G401.6 (cell line): ENCODE results near the gene WASHC4.
A peak's percentile ranks its signal among the peaks of the same experiment; 100 is the strongest.

Source experiments
- FAIRE-seq: peaks from 2 replicates; lab custom pipeline; 2012; peaks lifted over from hg19 to GRCh38; lab: Jason Lieb, UNC

The WASHC4 gene, protein sequence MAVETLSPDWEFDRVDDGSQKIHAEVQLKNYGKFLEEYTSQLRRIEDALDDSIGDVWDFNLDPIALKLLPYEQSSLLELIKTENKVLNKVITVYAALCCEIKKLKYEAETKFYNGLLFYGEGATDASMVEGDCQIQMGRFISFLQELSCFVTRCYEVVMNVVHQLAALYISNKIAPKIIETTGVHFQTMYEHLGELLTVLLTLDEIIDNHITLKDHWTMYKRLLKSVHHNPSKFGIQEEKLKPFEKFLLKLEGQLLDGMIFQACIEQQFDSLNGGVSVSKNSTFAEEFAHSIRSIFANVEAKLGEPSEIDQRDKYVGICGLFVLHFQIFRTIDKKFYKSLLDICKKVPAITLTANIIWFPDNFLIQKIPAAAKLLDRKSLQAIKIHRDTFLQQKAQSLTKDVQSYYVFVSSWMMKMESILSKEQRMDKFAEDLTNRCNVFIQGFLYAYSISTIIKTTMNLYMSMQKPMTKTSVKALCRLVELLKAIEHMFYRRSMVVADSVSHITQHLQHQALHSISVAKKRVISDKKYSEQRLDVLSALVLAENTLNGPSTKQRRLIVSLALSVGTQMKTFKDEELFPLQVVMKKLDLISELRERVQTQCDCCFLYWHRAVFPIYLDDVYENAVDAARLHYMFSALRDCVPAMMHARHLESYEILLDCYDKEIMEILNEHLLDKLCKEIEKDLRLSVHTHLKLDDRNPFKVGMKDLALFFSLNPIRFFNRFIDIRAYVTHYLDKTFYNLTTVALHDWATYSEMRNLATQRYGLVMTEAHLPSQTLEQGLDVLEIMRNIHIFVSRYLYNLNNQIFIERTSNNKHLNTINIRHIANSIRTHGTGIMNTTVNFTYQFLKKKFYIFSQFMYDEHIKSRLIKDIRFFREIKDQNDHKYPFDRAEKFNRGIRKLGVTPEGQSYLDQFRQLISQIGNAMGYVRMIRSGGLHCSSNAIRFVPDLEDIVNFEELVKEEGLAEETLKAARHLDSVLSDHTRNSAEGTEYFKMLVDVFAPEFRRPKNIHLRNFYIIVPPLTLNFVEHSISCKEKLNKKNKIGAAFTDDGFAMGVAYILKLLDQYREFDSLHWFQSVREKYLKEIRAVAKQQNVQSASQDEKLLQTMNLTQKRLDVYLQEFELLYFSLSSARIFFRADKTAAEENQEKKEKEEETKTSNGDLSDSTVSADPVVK

DNA sequence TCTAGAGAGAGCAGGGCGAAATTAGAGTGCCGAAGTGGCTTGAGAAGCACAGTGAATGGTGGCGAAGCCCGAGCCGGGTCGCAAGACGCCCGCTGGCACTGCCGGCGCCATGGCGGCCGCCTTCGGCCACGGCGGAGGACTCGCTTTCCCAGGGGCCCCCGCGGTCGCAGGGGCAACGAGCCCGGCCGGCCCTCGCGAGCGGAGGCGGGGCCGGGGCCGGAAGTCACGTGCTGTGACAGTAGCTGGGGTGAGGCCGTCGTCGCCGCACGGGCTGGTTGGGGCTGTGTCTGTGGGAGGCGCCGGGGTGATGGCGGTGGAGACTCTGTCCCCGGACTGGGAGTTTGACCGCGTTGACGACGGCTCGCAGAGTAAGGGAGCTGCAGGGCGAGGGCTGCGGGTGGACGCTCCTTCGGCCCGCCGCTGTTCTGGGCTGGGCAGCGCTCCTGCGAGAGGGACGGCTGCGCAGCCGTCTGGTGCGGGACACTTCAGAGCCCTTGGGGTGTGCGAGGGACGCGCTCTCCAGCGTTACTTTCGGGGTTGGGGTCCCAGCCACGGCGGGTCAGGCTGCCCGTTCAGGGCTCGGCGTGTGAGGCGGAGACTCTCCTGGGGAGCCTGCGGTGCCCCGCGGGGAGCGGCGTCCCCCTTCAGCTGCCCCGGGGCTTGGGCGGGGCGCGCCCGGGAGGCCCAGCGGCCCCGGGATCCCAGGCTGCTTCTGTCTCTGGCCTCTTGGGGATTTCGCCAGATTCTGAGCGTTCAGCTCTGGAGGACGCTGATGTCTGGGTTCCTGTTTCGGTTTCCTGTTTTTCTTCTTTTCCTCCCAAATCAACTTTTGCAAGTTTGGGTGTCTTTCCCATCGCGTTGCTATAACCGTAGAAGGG lies at the start of gene WASHC4:
Gene WASHC4 (plus strand): TSS at position 238 of the 878 bp plus-strand sequence. CDS start 70 bp downstream, at position 308.
- FAIRE-seq, result no peak

DNA sequence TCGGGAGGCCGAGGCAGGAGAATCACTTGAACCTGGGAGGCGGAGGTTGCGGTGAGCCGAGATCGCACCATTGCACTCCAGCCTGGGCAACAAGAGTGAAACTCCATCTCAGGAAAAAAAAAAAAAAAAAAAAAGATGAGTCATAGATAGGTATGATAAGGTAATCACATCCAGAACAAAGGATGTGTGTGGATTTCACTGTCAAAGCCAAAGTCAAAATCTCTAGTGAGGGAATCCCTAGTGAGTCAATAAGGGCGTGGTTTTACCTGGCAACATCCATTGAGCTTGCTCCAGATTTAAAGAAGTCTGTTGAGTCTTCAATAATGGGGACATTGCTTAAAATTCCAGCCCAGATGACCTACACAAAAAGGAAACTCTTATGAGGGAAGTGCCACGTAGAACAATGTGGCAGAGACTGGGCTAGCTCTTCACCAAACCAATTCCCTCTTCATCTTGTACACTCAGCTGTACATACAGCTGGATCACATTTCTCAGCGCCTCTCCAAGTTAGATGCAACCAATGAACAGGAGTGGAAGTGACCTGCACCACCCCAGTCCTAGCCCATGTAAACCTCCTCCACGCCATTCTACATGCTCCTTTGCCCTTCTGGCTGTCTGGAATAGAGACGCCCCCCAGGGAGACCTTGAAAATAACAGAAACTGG lies 46.7 kb upstream of the WASHC4 start:
- FAIRE-seq, result no peak

DNA sequence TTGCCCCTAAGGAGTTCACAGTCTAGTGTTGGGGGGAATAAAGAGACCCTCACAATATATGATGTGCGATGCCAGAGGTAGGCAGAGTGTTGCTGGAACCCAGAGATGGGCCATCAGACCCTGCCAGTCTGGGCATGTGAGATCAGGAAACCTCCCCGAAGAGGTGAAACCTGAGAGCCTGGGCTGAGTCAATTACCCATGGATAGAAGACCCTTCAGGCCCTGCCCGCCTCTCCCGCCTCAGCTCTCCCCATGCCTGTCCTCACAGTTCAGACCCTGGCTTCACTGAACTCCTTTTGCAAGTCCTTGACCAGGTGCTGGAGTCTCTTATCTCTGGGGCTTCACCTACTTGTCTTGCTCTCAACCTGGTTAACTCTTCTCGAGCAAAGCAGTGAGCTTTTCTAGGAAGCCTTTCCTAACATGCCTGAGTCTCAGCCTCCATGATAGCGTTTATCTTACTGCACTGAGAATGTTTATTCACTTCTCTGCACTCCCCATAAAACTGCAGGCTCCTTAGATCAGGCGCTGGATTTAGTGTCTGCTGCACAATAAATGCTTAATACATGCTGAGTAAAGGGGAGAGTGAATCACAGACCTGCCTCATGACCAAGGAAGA lies 42.9 kb upstream of the WASHC4 start:
- FAIRE-seq, result no peak

DNA sequence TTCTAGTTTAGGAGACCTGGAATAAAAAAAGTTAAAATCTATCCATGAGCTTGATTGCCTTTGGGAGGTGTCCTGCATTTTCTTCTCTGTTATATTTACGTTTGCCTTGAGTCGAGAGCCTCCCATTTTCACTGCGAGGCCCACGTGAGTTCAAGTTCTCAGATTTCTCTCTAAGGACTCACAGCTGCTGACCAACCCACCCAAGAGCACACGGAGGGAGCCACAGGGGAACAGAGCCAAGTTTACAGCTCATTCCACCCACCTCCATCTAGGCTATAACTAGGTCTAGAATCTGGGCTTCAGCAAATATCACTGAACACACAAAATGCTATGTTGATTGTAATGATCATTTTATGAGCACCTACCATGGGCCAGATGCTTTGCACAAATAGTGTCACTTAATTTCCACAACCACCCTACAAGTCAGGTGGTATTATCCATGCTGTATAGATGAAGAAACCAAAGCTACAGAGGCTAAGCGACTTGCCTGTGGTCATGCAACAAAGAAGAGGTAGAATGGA lies 40.0 kb upstream of the WASHC4 start:
- FAIRE-seq, result no peak

DNA sequence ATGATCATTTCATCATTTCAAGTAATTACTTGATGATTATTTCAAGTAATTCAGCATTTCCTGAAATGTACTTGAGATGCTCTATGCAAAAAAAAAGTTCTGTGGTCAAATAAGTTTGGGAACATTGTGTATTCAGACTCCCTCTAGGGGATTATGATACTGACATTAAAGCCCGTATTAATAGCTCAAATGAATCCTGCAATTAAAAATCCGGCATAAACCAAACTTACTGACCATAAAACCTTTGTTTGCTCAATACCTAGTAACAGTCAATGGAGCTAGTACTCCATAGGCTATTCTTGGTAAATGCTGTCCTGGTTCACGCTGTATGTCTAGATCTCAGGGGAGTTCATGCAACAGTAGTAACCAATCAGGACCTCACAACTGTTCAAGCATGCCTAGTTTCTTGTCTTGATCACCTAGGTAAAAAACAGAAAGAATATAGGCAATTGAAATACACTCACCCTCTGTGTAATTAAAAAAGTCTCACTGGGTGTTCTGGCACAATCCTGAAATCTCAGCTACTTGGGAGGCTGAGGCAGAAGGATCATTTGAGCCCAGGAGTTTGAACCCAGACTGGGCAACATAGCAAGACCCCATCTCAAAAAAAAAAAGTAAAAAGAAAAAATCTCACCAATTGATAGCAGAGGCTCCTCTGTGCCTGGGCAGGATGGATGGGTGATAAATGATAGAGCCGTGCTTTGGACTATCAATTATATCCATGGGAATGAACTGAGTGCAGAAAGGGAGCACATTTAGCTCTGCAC lies 37.4 kb upstream of the WASHC4 start:
- FAIRE-seq, result no peak

DNA sequence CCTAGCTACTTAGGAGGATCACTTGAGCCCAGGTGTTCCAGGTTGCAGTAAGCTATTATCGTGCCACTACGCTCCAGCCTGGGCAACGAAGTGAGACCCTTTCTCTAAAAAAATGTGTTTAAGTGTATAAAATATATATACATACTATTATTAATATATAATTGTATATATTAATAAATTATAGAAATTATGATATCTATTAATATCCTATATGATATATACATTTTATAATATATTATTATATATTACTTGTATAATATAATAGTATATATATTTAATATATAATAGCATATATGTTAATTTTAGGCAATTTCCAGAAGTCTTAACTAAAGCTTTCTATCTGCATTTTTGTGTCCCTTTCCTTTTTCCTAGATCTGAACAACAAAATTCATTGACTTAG lies 35.5 kb upstream of the WASHC4 start:
- FAIRE-seq, result peak; percentile 91

DNA sequence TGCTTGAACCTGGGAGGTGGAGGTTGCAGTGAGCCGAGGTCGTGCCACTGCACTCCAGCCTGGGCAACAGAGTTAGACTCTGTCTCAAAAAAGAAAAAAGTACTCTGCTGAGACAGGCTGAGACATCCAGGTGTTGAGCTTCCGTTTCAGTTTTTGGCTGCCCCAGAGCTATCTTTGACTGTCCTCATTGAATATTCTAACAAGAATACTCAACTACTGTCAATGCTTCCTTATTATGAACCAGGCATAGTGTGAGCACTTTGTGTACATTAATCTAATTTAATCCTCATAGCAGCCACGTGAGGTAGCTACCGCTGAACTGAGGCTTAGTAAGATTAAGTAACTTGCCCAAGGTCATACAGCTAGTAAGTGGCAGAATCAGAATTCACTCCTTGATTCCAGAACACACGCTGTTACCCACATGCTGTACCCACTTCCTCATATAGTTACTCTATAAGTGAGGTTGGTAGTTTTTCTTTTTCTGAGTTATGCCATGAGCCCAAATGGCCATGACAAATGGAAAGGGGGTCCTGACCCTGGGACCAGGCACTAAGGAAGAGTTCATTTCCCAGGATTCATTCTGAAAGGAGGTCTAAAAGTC lies 34.5 kb upstream of the WASHC4 start:
- FAIRE-seq, result no peak

DNA sequence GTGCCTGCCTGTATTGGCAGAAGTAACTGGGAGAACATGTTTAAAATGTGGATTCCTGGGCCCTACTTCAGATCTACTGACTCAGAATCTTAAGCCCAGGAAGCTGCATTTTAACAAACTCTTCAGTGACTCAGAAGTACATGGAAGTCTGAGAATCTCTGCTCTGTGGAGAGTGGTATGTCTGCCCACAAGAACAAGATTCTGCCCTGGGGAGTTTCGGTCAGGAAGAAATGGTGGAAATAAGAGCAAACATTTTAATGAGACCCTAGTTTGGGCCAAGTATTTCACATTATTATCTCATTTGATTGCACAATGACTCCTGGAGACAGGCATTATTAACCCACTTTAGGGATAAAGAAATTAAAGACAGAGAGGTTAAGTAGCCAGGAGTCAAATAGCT lies 31.4 kb upstream of the WASHC4 start:
- FAIRE-seq, result no peak

DNA sequence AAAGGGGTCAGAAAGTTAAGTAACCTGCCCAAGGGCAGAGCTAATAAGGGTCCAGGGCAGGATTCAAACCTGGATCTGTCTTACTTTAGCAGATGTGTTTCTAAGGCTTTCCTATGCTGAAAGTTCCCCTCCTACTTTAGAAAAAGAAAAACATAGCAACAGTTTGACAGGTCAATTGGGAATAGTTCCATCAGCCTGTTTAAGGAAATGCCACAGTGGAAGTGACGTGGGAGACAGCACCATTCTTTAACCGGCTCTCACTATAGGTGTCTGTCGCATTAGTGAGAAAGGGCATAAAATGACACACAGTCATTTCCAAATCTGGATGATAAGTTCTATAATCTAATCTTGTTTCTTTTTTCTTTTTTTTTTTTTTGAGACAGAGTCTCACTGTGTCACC lies 30.6 kb upstream of the WASHC4 start:
- no peak for FAIRE-seq

DNA sequence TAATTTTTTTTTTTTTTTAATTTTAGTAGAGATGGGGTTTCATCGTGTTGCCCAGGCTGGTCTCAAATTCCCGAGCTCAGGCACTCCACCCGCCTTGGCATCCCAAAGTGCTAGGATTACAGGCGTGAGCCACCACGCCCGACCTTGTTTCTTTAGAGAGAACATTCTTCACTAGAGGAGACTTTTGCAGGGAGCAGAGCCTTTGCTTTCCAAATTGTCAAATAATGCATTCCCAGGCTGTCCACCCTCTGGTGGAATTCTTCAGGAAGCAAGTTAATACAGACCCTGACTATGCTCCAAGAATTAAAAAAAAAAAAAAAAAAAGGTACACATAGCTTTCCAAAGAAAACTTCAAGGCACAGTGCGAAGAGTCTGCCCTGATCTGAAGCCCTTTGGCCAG lies 30.1 kb upstream of the WASHC4 start:
- no peak for FAIRE-seq

DNA sequence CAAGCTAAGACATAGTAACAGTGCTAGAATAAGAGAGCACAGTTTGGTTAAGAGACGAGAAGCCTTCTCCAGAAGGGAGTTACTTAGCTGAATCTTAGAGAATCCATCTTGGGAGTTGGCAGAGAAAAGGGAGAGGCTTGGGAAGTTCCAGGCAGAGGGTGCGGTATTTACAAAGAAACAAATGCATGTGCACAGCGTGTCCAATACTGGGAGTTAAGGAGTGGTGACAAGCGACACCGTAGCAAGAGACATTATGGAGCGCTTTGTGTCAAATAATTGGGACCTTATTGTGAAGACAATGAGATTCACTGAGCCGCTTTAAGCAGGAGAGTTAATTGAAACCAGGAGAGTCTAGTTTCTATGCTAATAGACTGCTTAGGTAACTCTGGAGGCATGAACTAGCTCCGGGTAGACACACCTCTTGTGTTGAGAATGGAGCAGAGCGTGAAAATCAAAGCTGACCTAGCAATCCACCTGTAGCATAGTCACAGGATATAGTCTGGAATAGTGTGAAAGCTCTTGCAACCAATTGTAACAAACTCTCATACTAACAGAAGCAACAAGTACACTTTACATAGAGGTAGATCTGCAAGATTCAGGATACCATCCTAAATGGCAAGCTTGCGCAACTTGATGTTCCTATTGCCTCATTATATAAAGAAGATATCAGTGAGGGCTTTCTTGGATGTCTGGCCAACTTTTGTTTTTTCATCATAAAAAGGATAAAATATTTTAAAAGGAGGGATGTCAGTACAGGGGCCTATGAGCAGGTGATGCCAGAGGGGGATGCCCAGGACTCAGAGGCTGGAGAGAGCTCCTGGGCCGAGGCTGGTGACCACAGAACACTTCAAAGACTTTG lies 28.6 kb upstream of the WASHC4 start:
- FAIRE-seq, result no peak

DNA sequence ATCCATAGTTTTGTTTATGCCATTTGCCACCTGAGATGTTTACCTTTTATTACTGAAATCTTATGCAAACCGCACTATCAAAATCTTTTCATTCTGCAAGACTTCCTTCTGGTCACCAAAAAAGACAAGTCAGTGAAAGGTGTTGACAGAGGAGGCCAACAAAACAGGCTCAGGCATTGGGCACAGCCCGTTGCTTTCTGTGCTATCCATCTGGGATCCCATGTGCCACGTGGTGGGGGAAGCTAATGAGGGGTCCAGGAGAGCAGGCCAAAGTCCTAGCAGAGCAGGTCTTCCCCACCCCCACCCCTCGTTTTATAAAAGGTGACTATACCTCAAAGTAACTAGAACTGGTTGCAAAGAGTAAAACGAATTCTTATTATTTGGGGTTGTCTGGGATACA lies 24.5 kb upstream of the WASHC4 start:
- no peak for FAIRE-seq

DNA sequence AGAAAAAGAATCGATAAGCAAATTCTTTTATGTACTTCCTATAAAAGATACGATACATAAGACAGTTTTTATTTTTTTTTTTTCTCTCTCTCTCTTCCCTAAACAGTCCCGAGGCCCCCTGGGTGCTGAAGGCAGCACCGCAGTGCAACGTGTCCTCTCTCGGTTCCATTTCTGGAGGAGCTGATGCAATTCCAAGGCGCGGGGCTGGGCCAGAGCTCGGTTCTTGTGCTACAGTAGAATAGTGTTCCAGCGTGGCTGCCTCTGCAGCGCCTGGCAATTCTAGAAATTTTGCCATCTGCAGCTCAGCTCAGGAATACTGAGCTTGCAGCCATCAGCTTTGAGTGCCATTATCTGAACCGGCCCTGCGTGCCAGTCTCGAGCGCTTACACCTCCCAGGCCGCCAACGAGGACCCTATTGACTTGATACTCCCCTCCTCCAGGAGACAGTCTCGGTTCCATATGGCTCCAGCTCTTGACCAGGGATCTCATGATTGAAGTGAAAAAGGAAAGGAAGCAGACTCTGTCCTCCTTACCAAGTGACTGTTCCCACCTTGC lies 23.9 kb upstream of the WASHC4 start:
- no peak for FAIRE-seq

DNA sequence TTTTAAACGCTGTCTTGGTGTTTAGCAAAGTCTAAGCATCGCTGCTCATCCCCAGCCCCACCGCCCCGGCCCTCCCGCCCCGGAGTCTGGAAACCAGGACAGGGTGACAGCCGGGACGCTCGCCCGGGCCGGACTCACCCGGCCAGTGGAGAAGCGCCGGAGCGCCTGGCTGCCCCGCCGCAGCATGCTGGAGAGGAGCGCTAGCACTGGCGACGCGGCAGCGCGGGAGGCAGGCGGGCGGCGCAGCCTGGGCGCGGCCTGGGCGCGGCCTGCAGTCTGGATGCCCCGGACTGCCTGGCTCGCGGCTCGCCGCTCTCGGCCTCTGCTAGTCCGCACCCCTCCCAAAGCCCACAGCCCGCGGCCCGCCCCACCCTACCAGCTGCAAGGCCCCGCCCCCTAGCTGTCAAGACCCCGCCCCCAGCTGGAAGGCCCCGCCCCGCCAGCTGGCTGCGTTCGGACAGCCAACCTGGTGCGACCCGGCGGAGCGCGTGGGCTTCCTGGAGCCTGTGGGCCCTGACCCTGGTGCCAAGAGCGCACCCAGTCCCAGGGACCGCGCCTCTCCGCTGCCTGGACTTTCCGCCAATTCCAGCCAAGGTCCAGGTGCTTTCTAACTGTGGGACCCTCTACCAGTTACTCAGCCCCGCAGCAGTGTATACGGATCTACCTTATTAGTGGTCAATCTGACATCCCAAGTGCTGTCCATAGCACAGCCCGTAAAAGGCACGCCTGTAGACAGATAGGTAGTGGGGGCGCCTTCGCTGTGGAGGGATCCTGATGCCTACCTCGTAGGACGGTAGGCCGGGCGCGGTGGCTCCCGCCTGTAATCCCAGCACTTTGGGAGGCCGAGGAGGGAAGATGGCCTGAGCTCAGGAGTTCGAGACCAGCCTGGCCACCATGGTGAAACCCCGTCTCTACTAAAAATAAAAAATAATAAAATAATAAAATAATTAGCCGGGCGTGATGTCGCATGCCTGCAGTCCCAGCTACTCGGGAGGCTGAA lies 23.0 kb upstream of the WASHC4 start, which contains the start of gene ALDH1L2:
Gene ALDH1L2 (minus strand): TSS at position 208 of the 1,000 bp plus-strand sequence. CDS start 22 bp downstream, at position 186.
- FAIRE-seq, result no peak

DNA sequence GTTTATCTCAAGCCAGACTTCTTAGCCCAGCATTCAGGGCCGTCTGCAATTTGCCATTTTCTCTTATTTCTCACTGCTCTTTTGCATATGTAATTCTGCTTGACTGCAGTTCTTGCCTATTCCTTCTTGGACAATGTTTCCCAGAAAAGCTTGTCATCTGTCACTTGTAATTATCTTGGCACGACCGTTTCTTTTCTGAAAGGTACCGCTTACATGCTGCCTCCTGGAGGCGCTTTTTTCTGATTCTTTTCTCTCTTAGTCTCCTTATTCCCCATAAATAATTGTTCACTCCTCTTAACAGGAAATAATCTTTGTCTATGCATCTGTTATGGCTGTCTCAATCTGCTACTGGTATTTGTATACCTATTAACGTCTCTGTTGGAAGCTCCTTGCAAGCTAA lies 22.0 kb upstream of the WASHC4 start:
- FAIRE-seq, result no peak

DNA sequence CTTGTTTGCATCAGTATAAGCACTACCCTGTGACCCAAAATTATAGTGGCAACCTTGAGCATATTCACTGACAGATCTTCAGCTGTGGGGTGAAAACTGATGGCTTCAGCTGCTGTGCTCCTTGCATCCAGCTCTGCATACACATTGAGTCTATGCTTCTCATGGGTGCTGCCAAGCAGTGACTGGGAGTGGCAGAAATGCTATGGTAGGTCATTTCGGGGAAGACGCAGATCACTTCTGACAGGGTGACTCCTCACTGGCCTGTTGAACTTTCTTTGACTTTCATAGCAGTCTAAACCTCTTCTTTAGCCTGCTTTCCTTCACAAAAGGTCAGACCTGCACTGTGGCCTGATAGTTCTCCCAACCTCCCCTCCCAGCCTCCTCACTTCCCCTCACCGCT lies 17.7 kb upstream of the WASHC4 start:
- FAIRE-seq, result no peak

DNA sequence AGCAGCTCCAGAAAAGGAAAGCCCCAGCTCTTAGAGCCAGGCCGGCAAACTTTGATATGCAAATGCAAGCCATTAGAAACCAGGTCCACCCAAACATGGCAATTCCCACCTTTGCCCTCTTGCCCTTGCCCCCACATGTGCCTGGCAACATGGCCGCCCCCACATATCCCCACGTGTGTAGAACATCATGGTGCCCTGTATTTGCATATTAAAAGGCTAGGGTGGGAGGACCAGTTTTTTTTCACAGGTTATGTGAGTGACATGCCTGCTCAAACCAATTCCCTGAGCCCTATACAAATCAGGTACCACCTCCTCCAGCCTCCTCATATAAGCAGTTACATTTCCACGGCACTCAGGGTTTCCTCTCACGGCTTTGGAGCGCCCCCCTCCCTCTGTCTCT lies 17.2 kb upstream of the WASHC4 start:
- FAIRE-seq, result no peak
